Astrocyte of the cerebellum (primary cell): Measurements from ENCODE around the gene GOLGA8J.
A peak's percentile ranks its signal among the peaks of the same experiment; 100 is the strongest.
"Not testable (repeated sequence)": the region's sequence is repeated elsewhere in the genome, so short reads cannot be mapped to it uniquely, and the experiment has no call there.

Experiments used
- DNase-seq: peaks from one replicate; pipeline ENCODE4 v3.0.0-alpha.2; 2011; ENCODE audit warnings: low read depth
- H3K4me3 ChIP-seq: 2 replicates; pipeline ENCODE4 v1.5.1; 2011; ENCODE audit warnings: mild to moderate bottlenecking, low read depth, low read length, moderate library complexity
- in situ Hi-C: cut with HindIII; loops from 2 replicates; pipeline ENCODE4 v1.10.0; 2017; ENCODE audit warnings: low sequenced_read_pairs
- TF ChIP-seq, protein P1 (sequence below): IDR thresholded peaks from 2 replicates; pipeline ENCODE4 v1.5.1; 2012; ENCODE audit warnings: low read length, low read depth, moderate library complexity, mild to moderate bottlenecking; ENCODE audit errors: missing control alignments

GOLGA8J gene

DNA sequence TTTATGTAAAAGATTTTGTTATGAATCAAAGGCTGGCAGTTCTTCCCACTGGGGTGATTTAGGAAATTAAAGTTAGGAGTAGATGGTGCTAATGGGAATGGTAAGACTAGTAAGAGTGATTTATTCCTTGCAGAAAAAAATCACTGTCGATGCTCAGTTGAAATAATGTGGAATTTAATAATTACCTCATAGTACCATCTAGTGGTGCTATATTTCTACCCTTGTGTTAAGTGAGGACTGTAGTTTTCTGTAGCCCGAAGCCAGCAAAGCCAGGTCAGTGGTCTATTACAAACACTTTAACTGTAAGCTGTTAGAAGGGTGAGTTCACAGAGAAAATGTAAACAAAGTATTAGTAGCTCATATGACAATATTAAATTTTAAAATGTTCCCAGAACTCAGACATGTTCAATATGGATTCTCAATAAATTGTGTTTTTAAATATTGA lies 39.5 kb upstream of the GOLGA8J start:
- peak; percentile 60 for DNase-seq
- in situ Hi-C loops, result no loop called here
- no peak overlapping the region for H3K4me3 ChIP-seq
- TF ChIP-seq, protein P1, sequence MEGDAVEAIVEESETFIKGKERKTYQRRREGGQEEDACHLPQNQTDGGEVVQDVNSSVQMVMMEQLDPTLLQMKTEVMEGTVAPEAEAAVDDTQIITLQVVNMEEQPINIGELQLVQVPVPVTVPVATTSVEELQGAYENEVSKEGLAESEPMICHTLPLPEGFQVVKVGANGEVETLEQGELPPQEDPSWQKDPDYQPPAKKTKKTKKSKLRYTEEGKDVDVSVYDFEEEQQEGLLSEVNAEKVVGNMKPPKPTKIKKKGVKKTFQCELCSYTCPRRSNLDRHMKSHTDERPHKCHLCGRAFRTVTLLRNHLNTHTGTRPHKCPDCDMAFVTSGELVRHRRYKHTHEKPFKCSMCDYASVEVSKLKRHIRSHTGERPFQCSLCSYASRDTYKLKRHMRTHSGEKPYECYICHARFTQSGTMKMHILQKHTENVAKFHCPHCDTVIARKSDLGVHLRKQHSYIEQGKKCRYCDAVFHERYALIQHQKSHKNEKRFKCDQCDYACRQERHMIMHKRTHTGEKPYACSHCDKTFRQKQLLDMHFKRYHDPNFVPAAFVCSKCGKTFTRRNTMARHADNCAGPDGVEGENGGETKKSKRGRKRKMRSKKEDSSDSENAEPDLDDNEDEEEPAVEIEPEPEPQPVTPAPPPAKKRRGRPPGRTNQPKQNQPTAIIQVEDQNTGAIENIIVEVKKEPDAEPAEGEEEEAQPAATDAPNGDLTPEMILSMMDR, result peak; percentile 39

DNA sequence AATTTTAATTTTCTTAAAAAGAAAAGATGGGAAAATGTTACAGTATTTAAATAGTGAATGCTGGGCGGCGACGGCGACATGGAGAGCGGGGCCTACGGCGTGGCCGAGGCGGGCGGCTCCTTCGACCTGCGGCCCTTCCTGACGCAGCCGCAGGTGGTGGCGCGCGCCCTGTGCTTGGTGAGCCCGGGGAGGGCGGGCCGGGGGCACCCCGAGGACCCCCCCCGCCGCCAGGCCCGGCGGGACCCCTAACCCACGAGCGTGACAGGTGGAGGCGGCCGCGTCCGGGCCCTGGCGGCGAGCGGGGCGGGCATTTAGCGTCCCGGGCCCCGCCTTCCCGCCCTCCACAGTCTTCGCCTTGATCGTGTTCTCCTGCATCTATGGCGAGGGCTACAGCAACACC lies 38.4 kb upstream of the GOLGA8J start:
- in situ Hi-C loops, result no loop called here
- H3K4me3 ChIP-seq, result no peak overlapping the region
- DNase-seq, result no peak
- TF ChIP-seq, protein P1, result no peak

DNA sequence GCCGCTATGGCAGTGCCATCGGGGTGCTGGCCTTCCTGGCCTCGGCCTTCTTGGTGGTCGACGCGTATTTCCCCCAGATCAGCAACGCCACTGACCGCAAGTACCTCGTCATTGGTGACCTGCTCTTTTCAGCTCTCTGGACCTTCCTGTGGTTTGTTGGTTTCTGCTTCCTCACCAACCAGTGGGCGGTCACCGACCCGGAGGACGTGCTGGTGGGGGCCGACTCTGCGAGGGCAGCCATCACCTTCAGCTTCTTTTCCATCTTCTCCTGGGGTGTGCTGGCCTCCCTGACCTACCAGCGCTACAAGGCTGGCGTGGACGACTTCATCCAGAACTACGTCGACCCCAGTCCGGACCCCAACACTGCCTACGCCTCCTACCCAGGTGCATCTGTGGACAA lies 37.9 kb upstream of the GOLGA8J start:
- DNase-seq, H3K4me3 ChIP-seq, in situ Hi-C loops: not testable (repeated sequence)

DNA sequence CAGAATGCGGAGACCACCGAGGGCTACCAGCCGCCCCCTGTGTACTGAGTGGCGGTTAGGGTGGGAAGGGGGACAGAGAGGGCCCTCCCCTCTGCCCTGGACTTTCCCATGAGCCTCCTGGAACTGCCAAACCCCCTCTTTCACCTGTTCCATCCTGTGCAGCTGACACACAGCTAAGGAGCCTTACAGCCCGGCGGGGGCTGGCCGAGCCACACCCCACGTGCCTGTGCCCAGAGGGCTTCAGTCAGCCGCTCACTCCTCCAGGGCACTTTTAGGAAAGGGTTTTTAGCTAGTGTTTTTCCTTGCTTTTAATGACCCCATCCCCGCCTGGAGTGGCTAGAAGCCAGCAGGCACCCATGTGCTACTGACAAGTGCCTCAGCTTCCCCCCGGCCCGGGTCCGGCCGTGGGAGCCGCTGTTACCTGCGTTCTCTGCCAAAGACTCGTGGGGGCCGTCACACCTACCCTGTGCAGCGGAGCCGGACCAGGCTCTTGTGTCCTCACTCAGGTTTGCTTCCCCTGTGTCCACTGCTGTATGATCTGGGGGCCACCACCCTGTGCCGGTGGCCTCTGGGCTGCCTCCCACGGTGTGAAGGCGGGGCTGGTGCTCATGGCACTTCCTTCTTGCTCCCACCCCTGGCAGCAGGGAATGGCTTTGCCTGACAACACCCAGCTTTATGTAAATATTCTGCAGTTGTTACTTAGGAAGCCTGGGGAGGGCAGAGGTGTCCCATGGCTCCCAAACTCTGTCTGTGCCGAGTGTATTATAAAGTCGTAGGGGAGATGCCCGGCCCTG lies 37.3 kb upstream of the GOLGA8J start:
- DNase-seq, H3K4me3 ChIP-seq, in situ Hi-C loops: not testable (repeated sequence)

DNA sequence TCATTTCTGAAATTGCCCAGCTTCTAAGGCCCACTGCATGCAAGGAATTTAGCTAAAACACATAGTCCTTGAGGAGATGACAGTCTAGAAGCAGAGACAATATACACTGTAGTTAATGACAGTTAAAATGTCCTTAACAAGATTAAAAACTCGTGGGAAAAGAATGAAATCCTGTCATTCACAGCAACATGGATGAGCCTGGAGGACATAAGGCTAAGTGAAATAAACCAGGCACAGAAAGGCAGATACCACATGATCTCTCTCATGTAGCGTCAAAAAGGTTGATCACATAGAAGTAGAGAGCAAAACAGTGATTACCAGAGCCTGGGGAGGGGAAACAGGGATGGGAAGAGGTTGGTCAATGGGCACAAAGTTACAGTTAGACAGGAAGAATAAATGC lies 36.3 kb upstream of the GOLGA8J start:
- H3K4me3 ChIP-seq, result no peak overlapping the region
- DNase-seq, result no peak
- TF ChIP-seq, protein P1, result no peak
- in situ Hi-C loops, result no loop called here

DNA sequence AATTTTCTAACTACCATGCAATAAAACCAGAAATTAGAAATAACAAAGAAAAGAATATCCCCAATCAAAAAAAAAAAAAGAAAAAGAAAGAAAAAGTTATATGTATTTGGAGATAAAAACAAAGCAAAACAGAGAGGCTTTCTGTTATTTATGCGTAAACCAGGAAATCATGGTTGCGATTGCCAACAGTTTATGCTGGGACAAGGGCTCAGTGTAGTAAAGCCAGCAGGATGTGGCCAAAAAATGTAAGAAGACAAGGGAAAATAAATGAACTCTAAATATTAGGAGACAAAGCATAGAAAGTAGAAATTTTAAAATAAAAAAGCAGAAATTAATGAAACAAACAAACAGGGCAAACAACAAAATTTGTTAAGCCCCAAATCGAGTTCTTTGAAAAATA lies 27.2 kb upstream of the GOLGA8J start:
- no peak overlapping the region for H3K4me3 ChIP-seq
- TF ChIP-seq, protein P1, result no peak
- in situ Hi-C loops, result no loop called here
- DNase-seq, result no peak

DNA sequence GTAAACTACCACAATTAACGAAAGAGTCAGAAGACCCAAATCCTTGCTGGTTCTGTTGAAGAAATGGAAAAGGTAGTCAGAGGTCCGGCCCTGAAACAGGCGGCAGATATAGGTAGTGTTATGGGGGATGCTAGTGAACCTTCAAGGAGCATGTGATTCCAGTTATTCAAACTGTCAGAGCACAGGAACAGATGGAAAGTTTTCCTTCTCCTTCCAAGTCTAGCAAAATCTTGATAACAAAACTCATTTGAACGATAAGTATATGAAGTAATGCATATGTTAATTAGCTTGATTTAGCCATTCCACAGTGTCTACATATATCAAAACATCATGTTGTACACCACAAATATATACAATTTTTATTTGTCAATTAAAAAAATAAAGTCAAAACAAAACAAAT lies 26.6 kb upstream of the GOLGA8J start:
- in situ Hi-C loops, result no loop called here
- no peak for DNase-seq
- H3K4me3 ChIP-seq, result no peak overlapping the region
- TF ChIP-seq, protein P1, result no peak

DNA sequence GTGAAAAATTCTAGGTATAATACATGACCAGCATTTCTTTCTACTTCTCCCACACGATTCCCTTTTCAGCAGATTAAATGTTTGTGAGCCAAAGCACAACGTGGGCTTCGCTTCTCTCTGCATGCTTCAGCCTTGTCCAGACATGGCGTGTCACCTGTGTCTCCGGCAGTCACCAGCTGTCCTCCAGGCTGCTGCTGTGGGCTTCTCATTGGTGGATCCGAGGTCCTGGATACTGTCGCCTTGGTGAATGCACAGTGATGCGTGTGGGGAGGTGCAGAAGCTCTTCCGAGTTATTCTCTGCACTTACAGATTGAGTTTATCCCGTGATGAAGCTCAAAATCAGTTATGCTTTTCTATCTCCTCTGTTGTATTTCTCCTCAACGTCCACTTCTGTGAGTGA lies 23.0 kb upstream of the GOLGA8J start:
- in situ Hi-C loops, result no loop called here
- no peak for DNase-seq
- H3K4me3 ChIP-seq, result no peak overlapping the region
- TF ChIP-seq, protein P1, result no peak
